ENCODE measurements around the gene TFPI2.

Gene TFPI2

GRCh38 chr7:93854480-93854879, 36.1 kb downstream of the TFPI2 start:
- no peak for DNase-seq

DNA sequence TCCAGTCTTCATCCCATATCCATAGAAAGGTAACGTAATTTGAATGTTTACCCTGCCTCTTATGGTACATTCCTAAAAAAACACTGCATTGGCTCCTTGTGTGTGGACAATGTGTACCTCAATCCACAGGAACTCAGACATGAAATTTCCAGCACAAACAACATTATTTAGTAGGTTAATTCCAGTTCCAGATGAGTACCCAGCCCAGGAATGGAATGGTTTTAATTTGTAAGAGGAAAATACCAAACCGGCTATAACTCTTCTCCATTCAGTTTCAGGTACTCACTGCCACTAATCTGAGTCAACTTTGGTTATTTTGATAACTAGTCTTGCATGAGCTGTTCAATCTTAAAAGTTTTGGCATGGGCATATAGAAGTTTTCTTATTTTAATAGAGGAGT, 39.0 kb downstream of the TFPI2 start:
- no peak for DNase-seq

DNA sequence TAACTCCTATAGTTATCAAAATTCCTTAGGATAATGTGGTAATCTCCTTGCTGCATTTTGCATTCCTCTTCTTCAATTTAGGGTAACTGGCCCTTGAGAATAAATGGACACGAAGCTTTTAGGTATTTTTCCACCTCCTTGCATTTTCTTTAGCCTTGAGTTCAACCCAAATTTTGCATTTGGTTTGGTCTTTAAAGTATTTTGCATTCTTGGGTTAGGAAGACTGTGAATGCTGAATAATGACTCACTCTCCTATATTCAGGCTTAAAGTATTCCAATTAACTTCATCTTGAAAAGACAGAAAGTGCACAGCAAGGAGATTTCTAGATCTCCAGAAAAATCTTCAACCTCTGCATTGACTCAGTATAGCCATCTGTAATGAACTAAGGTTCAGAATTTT, 47.3 kb downstream of the TFPI2 start:
- no peak for DNase-seq

DNA sequence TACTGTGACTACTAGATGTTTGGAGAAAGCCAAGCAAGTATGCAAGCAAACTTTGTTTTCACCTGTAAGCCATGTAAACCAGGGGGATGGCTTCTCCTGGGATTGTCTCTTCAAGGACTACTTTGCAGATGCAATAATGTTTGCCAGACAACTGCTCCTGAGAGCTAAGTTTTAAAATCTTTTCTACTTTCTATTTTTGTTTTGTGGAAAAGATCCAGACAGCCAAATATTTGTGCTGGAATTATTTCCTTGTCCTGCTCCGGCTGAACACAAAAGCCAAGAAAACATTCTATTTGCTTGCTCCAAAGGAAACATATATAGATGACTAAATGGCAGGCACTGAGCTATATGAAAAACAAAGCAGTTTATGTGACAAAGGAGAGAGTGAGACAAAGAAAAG, 51.6 kb downstream of the TFPI2 start:
- no peak for DNase-seq

GRCh38 chr7:93837245-93837644, 53.3 kb downstream of the TFPI2 start:
- DNase-seq: no peak

DNA sequence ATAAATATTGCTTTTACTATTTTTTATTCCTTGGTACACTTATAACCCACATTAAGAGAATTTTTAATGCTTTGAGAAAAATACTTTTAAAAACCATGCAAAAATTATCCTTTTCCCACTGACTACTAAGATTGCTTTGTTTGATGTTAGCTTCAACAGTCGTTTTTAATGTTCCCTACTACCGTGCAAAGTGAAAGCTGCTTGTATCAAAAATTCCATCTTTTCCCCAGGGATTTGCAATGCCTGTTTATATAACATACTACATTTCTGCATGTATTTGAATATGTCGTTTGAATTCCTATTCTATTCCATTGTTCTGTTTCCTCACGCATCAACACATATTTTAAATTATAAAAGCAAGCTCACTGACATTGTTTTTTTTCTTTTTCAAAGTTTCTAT, 54.4 kb downstream of the TFPI2 start:
- peak; percentile 8 for DNase-seq

- no peak for DNase-seq
These were observed 54.9 kb downstream of the TFPI2 start for GRCh38 chr7:93835702-93836101.

Data from NCI-H69 (cell line).